ENCODE measurements around the gene MPPED1. TPM values are rescaled to one million over a fixed set of nuclear protein-coding genes. Genes with fewer than 3 reads are reported as not detected.

Gene MPPED1
- total and polyA plus RNA-seq, 4 experiments from 2014 or later: not detected

DNA sequence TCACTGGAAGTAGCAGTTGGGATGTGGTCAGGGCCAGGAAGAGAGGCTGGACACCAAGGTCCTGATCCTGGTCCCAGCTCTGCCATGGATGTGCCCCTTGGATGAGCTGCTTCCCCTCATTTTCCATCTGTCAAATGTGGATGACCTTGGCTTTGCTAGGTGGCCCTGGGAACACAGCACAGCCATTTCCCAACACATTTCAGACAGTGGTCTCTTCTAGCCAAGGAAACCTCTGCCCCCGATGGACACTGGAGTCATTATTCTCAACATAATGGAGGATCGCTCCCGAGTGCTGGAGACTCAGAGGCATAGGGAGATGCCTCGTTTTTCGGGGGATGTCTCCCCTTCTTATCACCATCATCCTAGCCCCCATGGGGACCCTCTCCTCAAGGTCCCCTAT is 13.6 kb upstream of the MPPED1 start:
- DNase-seq: no peak
- Histone ChIP-seq H3K4me3 (ENCODE audit: low read length in 2 of 2) (no peak overlapping the region), H3K36me3 (ENCODE audit: insufficient read depth, low read length) (no peaks in the 10 kb centered on the region), H3K27me3 (ENCODE audit: insufficient read depth, low read length) (no peaks in the 10 kb centered on the region), H3K27ac (ENCODE audit: low read depth, low read length) (no peak overlapping the region), H3K9me3 (ENCODE audit: control insufficient read depth in 1 of 2, low read length in 2 of 2) (no peaks in the 10 kb centered on the region), H3K4me1 (ENCODE audit: insufficient read depth, low read length) (no peaks in the 10 kb centered on the region)
- H3K4me1 Mint-ChIP-seq: no peaks in the 10 kb centered on the region
- no peak overlapping the region for H3K27ac Mint-ChIP-seq
- ChIA-PET CTCF (ENCODE audit: partially characterized antibody) (no interaction called here), POLR2A (ENCODE audit: partially characterized antibody) (no interaction called here)
- no peak overlapping the region for H3K4me3 Mint-ChIP-seq
- H3K36me3 Mint-ChIP-seq: no peaks in the 10 kb centered on the region
- peaks cover 0 to 2% (median 0%) of the 10 kb centered on the region in 8 donors for H3K9me3 Mint-ChIP-seq
- intact Hi-C loops (cut with micrococcal nuclease): no loop called here
- peaks cover 5 to 21% of the 10 kb centered on the region in 2 donors for H3K27me3 Mint-ChIP-seq

DNA sequence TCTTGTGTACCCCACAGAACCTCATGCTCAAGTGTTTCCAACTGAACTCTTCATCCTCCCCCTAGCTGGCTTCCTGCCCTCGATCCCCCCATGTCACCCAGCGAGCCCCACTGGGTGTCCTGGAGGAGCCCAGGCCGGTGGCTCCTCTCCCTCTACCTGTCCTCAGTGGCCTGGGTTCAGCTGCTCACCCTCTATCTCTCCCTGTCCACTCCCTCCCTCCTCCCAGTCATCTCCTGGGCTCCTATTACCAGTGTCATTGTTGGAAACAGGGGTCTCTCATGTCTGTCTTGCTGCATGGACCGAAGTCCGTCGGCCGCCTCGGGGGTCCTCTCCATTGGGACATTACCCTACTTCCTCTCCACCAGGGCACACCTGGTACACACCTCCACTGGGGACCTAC is 12.9 kb upstream of the MPPED1 start:
- H3K36me3 Mint-ChIP-seq: no peaks in the 10 kb centered on the region
- CTCF ChIA-PET (ENCODE audit: partially characterized antibody): no interaction called here
- no peaks in the 10 kb centered on the region for H3K36me3 ChIP-seq (ENCODE audit: insufficient read depth, low read length)
- no peaks in the 10 kb centered on the region for H3K4me1 ChIP-seq (ENCODE audit: insufficient read depth, low read length)
- H3K9me3 ChIP-seq (ENCODE audit: control insufficient read depth in 1 of 2, low read length in 2 of 2): no peaks in the 10 kb centered on the region
- H3K27me3 ChIP-seq (ENCODE audit: insufficient read depth, low read length): no peaks in the 10 kb centered on the region
- H3K4me1 Mint-ChIP-seq: no peaks in the 10 kb centered on the region
- H3K27ac Mint-ChIP-seq: no peak overlapping the region
- H3K4me3 ChIP-seq (ENCODE audit: low read length in 2 of 2): no peak overlapping the region
- no peak for DNase-seq
- intact Hi-C loops (cut with micrococcal nuclease): no loop called here
- H3K9me3 Mint-ChIP-seq: peaks cover 0 to 2% (median 0%) of the 10 kb centered on the region in 8 donors
- POLR2A ChIA-PET (ENCODE audit: partially characterized antibody): no interaction called here
- no peak overlapping the region for H3K27ac ChIP-seq (ENCODE audit: low read depth, low read length)
- no peak overlapping the region for H3K4me3 Mint-ChIP-seq
- H3K27me3 Mint-ChIP-seq: peaks cover 5 to 20% of the 10 kb centered on the region in 2 donors

DNA sequence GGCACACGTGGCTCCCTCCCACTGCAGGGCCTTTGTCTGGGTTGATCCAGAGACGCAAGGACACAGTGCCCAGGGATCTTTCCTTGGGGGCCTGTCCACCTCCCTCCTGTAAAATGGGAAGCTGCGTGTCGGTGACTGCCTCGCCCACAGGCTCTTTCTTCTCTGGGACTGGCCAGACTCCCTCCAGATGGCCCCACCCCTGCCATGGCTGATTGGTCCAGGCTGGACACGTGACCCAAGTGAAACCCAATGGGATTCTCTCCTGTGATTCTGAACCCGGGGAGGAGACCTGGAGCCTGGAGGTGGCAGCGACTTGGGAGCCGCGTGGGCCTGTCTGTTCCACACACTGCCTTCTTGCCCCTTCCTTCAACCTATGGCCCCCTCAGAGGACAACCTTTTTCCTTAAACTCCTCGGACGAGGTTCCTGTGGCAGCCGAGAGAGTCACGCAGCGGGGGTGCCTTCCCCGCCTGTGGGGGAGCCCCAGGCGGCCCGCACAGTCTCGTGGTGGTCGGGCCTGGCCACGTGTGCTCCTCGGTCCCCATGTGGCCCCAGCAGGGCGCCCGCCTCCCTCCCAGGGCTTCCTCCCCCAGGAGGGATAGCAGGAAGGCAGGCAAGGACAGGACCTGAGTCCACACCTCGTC is 12.4 kb upstream of the MPPED1 start:
- intact Hi-C loops (cut with micrococcal nuclease): no loop called here
- ChIA-PET POLR2A (ENCODE audit: partially characterized antibody) (no interaction called here), CTCF (ENCODE audit: partially characterized antibody) (no interaction called here)
- Histone ChIP-seq H3K27me3 (ENCODE audit: insufficient read depth, low read length) (no peaks in the 10 kb centered on the region), H3K4me3 (ENCODE audit: low read length in 2 of 2) (no peak overlapping the region), H3K9me3 (ENCODE audit: control insufficient read depth in 1 of 2, low read length in 2 of 2) (no peaks in the 10 kb centered on the region), H3K27ac (ENCODE audit: low read depth, low read length) (no peak overlapping the region), H3K36me3 (ENCODE audit: insufficient read depth, low read length) (no peaks in the 10 kb centered on the region), H3K4me1 (ENCODE audit: insufficient read depth, low read length) (no peaks in the 10 kb centered on the region)
- no peaks in the 10 kb centered on the region for H3K4me1 Mint-ChIP-seq
- H3K27me3 Mint-ChIP-seq: peaks cover 8 to 21% of the 10 kb centered on the region in 2 donors
- H3K9me3 Mint-ChIP-seq: peaks cover 0 to 2% (median 0%) of the 10 kb centered on the region in 8 donors
- no peak overlapping the region for H3K4me3 Mint-ChIP-seq
- no peak for DNase-seq
- no peaks in the 10 kb centered on the region for H3K36me3 Mint-ChIP-seq
- H3K27ac Mint-ChIP-seq: no peak overlapping the region

DNA sequence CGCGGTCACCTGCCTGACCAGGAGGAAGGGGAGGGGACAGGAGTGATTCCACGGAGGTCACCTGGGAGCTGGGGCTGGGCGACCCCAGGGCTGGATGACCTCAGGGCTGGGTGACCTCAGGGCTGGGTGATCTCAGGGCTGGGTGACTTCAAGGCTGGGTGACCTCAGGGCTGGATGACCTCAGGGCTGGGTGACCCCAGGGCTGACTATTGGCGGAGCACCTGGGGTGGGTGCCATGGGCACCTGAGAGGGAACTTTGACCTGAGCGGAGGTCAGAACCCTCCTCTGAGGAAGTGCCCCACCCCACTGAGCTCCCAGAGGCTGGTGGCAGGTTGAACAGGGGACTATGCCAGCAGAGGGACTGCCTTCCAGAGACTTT is 11.8 kb upstream of the MPPED1 start:
- Mint-ChIP-seq H3K27ac (peak overlapping the region in 1 of 7 donors; percentile 48), H3K36me3 (no peaks in the 10 kb centered on the region), H3K9me3 (peaks cover 0 to 2% (median 0%) of the 10 kb centered on the region in 8 donors), H3K27me3 (peaks cover 8 to 22% of the 10 kb centered on the region in 2 donors), H3K4me1 (no peaks in the 10 kb centered on the region), H3K4me3 (no peak overlapping the region)
- no peak overlapping the region for H3K4me3 ChIP-seq (ENCODE audit: low read length in 2 of 2)
- CTCF ChIA-PET (ENCODE audit: partially characterized antibody): no interaction called here
- POLR2A ChIA-PET (ENCODE audit: partially characterized antibody): no interaction called here
- H3K9me3 ChIP-seq (ENCODE audit: control insufficient read depth in 1 of 2, low read length in 2 of 2): no peaks in the 10 kb centered on the region
- no peak for DNase-seq
- no peaks in the 10 kb centered on the region for H3K4me1 ChIP-seq (ENCODE audit: insufficient read depth, low read length)
- no peaks in the 10 kb centered on the region for H3K36me3 ChIP-seq (ENCODE audit: insufficient read depth, low read length)
- intact Hi-C loops (cut with micrococcal nuclease): no loop called here
- no peak overlapping the region for H3K27ac ChIP-seq (ENCODE audit: low read depth, low read length)
- H3K27me3 ChIP-seq (ENCODE audit: insufficient read depth, low read length): no peaks in the 10 kb centered on the region

DNA sequence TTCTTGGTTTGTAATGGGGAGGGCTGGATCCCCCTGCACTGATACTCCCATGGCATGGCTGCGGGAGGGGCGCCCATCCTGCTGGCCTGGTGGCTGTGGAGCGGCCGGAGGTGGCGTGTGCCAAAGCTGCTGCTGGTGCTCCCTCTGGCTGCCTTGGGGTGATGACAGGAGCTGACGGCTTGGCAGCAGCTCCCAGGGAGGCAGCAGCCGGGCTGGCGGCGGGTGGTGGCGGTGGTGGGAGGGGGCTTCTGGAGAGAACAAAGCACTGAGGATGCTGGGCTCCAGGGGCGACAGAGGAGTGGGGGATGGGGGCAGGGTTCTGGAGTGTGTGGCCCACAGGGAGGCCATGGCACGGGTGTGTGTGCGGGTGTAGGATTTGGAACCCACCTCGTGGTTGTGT is 11.4 kb upstream of the MPPED1 start:
- CTCF ChIA-PET (ENCODE audit: partially characterized antibody): no interaction called here
- Histone ChIP-seq H3K4me1 (ENCODE audit: insufficient read depth, low read length) (no peaks in the 10 kb centered on the region), H3K27ac (ENCODE audit: low read depth, low read length) (no peak overlapping the region), H3K9me3 (ENCODE audit: control insufficient read depth in 1 of 2, low read length in 2 of 2) (no peaks in the 10 kb centered on the region), H3K36me3 (ENCODE audit: insufficient read depth, low read length) (no peaks in the 10 kb centered on the region), H3K4me3 (ENCODE audit: low read length in 2 of 2) (no peak overlapping the region), H3K27me3 (ENCODE audit: insufficient read depth, low read length) (no peaks in the 10 kb centered on the region)
- POLR2A ChIA-PET (ENCODE audit: partially characterized antibody): no interaction called here
- no peaks in the 10 kb centered on the region for H3K4me1 Mint-ChIP-seq
- no peak overlapping the region for H3K27ac Mint-ChIP-seq
- H3K27me3 Mint-ChIP-seq: peaks cover 8 to 22% of the 10 kb centered on the region in 2 donors
- H3K36me3 Mint-ChIP-seq: no peaks in the 10 kb centered on the region
- H3K4me3 Mint-ChIP-seq: no peak overlapping the region
- intact Hi-C loops (cut with micrococcal nuclease): no loop called here
- DNase-seq: no peak
- peaks cover 0 to 2% (median 0%) of the 10 kb centered on the region in 8 donors for H3K9me3 Mint-ChIP-seq

DNA sequence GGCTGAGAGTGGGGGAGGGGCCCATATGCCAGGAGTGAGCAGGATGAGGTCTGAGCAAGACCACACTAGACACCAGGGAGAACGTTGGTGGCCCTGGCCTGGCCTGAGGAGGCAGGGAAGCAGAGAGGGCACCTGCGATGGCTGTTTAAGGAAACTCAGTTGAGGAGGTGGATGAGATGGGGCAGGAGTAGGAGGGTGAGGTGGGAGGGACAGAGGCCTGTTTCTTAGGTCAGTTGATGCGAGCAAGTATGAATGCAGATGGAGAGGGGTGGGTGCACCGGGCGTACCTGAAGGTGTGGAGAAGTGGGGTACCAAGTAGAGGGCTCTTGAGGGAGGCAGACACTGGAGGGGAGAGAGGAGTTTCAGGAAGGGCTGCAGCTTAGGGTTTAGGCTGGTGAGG is 10.6 kb upstream of the MPPED1 start:
- Histone ChIP-seq H3K36me3 (ENCODE audit: insufficient read depth, low read length) (no peaks in the 10 kb centered on the region), H3K27ac (ENCODE audit: low read depth, low read length) (no peak overlapping the region), H3K4me3 (ENCODE audit: low read length in 2 of 2) (no peak overlapping the region), H3K27me3 (ENCODE audit: insufficient read depth, low read length) (no peaks in the 10 kb centered on the region), H3K9me3 (ENCODE audit: control insufficient read depth in 1 of 2, low read length in 2 of 2) (no peaks in the 10 kb centered on the region), H3K4me1 (ENCODE audit: insufficient read depth, low read length) (no peaks in the 10 kb centered on the region)
- ChIA-PET POLR2A (ENCODE audit: partially characterized antibody) (no interaction called here), CTCF (ENCODE audit: partially characterized antibody) (no interaction called here)
- DNase-seq: no peak
- H3K9me3 Mint-ChIP-seq: peaks cover 0 to 3% (median 0%) of the 10 kb centered on the region in 8 donors
- intact Hi-C loops (cut with micrococcal nuclease): no loop called here
- H3K36me3 Mint-ChIP-seq: no peaks in the 10 kb centered on the region
- H3K4me3 Mint-ChIP-seq: no peak overlapping the region
- H3K27ac Mint-ChIP-seq: no peak overlapping the region
- peaks cover 10 to 24% of the 10 kb centered on the region in 2 donors for H3K27me3 Mint-ChIP-seq
- no peaks in the 10 kb centered on the region for H3K4me1 Mint-ChIP-seq

DNA sequence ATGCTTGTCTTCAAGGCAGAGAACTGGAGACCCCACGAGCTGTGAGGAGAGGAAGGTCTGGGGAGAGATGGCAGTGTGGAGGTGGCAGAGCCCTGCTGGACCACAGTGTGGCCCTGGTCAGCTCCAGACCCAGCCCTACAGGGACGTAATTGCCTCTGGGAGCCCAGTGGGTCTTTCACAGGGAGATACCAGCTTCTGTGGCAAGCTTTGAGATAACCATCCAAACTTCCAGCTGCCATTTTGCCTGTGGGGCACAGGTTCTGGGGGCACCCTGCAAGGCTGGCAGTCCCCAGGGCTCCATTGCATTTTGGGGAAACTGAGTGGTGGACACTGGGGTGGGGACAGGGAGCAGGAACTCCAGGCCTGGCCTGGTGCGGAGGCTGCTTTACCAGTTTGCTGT is 10.2 kb upstream of the MPPED1 start:
- intact Hi-C loops (cut with micrococcal nuclease): no loop called here
- H3K4me3 ChIP-seq (ENCODE audit: low read length in 2 of 2): no peak overlapping the region
- Mint-ChIP-seq H3K4me1 (no peaks in the 10 kb centered on the region), H3K27ac (no peak overlapping the region), H3K36me3 (no peaks in the 10 kb centered on the region), H3K4me3 (no peak overlapping the region), H3K9me3 (peaks cover 0 to 6% (median 0%) of the 10 kb centered on the region in 8 donors), H3K27me3 (peaks cover 10 to 28% of the 10 kb centered on the region in 2 donors)
- H3K27me3 ChIP-seq (ENCODE audit: insufficient read depth, low read length): no peaks in the 10 kb centered on the region
- no peak for DNase-seq
- H3K9me3 ChIP-seq (ENCODE audit: control insufficient read depth in 1 of 2, low read length in 2 of 2): no peaks in the 10 kb centered on the region
- POLR2A ChIA-PET (ENCODE audit: partially characterized antibody): no interaction called here
- CTCF ChIA-PET (ENCODE audit: partially characterized antibody): no interaction called here
- H3K36me3 ChIP-seq (ENCODE audit: insufficient read depth, low read length): no peaks in the 10 kb centered on the region
- no peaks in the 10 kb centered on the region for H3K4me1 ChIP-seq (ENCODE audit: insufficient read depth, low read length)
- no peak overlapping the region for H3K27ac ChIP-seq (ENCODE audit: low read depth, low read length)

DNA sequence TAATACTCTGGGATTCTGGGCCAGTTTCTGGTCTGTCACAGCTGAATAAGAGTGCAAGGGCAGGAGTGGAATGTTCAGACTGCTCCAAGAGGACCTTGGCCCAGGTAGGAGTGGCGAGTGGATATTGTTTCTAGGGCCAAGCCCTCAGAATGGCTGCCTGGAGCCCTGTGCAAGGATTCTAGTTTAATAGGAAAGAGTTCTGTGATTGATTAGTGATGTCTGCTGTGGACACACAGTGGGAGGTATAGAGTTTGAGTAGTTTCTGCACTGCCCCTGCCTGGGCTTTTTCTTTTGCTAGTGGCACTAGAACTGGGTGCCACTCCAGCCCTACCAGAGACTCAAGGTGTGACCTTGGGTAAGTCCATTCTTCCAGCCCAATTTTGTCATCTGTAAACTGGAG is 9.7 kb upstream of the MPPED1 start:
- Histone ChIP-seq H3K27me3 (ENCODE audit: insufficient read depth, low read length) (no peaks in the 10 kb centered on the region), H3K27ac (ENCODE audit: low read depth, low read length) (no peak overlapping the region), H3K4me3 (ENCODE audit: low read length in 2 of 2) (no peak overlapping the region), H3K4me1 (ENCODE audit: insufficient read depth, low read length) (no peaks in the 10 kb centered on the region), H3K36me3 (ENCODE audit: insufficient read depth, low read length) (no peaks in the 10 kb centered on the region), H3K9me3 (ENCODE audit: control insufficient read depth in 1 of 2, low read length in 2 of 2) (no peaks in the 10 kb centered on the region)
- ChIA-PET CTCF (ENCODE audit: partially characterized antibody) (no interaction called here), POLR2A (ENCODE audit: partially characterized antibody) (no interaction called here)
- DNase-seq: no peak
- H3K27me3 Mint-ChIP-seq: peaks cover 10 to 33% of the 10 kb centered on the region in 2 donors
- no peaks in the 10 kb centered on the region for H3K36me3 Mint-ChIP-seq
- no peak overlapping the region for H3K27ac Mint-ChIP-seq
- intact Hi-C loops (cut with micrococcal nuclease): no loop called here
- H3K4me3 Mint-ChIP-seq: no peak overlapping the region
- no peaks in the 10 kb centered on the region for H3K4me1 Mint-ChIP-seq
- peaks cover 0 to 6% (median 0%) of the 10 kb centered on the region in 8 donors for H3K9me3 Mint-ChIP-seq

All from CD4-positive, alpha-beta memory T cell (primary cell).